Measurements from ENCODE around the gene SRPK3.

The SRPK3 gene

DNA sequence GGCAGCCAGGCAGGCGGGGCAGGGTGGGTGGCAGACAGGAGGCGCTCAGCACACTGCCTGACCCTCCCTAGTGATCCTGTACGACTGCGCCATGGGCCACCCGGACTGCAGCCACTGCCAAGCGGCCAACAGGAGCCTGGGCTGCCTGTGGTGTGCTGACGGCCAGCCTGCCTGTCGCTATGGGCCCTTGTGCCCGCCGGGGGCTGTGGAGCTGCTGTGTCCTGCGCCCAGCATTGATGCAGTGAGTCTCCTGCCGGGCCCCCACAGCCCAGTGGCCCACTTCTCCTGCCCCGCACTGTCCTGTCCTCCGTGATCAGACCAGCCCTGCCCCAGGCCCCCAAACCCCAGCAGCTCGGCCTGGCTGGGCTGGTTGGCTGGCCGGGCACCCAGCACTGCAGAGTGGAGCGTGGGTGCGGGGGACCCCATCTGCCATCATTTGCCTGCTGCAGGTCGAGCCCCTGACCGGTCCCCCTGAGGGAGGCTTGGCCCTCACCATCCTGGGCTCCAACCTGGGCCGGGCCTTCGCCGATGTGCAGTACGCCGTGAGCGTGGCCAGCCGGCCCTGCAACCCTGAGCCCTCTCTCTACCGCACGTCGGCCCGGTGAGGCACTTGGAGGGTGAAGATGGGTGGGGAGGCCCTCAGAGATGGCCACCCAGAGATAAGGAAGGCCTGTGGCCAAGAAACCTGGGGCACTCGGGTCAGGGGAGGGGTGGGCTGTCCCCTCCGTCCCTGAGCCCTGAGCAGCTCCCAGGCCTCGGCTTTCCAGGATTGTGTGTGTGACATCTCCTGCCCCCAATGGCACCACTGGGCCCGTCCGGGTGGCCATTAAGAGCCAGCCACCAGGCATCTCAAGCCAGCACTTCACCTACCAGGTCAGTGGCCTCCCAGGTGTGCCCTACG, 9.2 kb upstream of the SRPK3 start:
- no peak for DNase-seq

DNA sequence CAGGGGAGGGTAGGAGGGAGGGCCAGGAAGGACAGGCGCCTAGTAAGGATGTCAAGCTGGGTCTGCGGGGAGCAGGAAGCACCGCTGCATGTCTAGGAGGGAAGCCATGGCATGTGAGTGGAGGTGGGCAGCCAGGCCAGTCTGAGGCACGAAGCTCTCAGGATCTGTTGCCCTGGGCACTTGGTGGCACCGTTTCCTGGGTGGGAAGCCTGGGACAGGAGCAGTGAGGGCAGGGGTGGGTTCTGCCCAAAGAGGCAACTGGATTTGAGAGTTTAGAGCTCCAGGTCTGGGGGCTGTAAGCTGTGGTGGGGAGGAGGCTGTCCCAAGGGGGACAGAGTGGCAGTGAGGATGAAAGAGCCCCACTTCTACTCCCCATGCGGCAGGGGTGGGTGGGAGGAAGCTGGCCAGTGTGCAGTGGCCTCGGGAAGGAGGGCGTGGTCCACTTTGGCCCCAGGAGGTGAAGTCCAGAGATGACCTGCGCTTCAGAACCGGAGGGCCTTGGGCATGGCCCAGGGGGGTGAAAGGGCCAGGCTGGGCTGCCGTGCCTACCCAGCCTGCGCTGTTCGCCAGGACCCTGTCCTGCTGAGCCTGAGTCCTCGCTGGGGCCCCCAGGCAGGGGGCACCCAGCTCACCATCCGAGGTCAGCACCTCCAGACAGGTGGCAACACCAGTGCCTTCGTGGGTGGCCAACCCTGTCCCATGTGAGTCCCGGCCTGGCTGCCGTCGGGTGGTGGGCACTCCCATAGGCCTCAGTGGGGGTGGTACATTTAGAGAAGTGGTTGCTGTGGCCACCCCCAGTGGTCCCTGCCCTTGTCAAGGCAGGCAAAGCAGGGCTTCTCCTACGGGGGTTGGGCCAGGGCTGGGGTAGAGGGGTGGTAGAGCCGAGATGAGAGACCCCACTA, 8.3 kb upstream of the SRPK3 start:
- no peak for DNase-seq

GRCh38 chrX:153773218-153773611, 7.6 kb upstream of the SRPK3 start:
- DNase-seq = no peak

- no peak for DNase-seq
Observed at GRCh38 chrX:153773741-153774575, 6.9 kb upstream of the SRPK3 start.

DNA sequence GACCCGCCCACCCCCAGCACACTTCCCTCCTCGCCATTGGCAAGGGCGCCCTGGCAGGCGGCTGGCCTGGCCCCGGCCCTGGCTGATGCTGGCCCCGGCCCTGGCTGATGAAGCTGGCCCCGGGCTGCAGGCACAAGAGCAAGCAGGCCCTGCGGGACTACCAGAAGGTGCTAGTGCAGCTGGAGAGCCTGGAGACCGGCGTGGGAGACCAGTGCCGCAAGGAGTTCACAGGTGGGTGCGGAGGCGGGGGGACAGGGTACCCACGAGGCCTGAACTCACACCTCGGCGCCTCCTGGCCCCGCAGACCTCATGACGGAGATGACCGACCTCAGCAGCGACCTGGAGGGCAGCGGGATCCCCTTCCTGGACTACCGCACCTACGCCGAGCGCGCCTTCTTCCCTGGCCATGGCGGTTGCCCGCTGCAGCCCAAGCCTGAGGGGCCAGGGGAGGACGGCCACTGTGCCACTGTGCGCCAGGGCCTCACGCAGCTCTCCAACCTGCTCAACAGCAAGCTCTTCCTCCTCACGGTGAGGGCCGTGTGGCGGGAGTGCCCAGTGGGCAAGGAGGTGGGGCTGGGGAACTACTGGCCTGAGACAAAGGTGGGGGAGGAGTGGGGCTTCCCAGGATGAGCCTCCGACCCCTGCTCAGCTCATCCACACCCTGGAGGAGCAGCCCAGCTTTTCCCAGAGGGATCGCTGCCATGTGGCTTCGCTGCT, 6.1 kb upstream of the SRPK3 start:
- no peak for DNase-seq

DNA sequence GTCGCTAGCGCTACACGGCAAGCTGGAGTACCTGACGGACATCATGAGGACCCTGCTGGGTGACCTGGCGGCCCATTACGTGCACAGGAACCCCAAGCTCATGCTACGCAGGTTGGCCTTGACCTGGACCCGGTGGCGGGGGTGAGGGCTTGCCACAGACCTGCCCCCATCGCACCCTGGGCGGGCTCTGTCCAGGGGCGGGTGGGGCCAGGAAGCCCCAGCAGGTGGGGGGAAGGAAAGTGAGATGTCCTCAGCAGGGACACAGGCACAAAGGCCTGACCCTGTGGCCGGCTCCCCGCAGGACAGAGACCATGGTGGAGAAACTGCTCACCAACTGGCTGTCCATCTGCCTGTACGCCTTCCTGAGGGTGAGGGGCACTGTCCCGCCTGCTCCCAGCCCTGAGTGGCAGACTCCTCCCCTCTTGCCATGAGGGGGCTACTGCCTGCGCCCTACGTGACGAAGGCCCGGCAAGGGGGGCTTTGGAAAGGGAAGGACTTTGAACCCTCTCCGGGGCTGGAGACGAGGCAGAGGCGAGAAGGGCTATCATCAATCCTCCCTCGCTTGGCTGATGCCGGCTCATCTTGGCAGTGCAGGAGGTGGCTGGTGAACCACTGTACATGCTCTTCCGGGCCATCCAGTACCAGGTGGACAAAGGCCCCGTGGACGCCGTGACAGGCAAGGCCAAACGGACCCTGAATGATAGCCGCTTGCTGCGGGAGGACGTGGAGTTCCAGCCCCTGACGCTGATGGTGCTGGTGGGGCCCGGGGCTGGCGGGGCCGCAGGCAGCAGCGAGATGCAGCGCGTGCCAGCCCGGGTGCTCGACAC, 5.3 kb upstream of the SRPK3 start:
- no peak for DNase-seq

GRCh38 chrX:153776120-153776599, 4.7 kb upstream of the SRPK3 start:
- no peak for DNase-seq

GRCh38 chrX:153776611-153777045, 4.2 kb upstream of the SRPK3 start:
- DNase-seq = no peak

GRCh38 chrX:153777261-153778090, 3.4 kb upstream of the SRPK3 start:
- DNase-seq = no peak

- DNase-seq = no peak
Observed at GRCh38 chrX:153778181-153778580, 2.7 kb upstream of the SRPK3 start.

- no peak for DNase-seq
Observed at GRCh38 chrX:153778684-153779101, 2.1 kb upstream of the SRPK3 start.

- DNase-seq = no peak
Observed at GRCh38 chrX:153779891-153780677, 757 bp upstream of the SRPK3 start.

- no peak for DNase-seq
Observed at GRCh38 chrX:153781428-153782047, 697 bp downstream of the SRPK3 start.

DNA sequence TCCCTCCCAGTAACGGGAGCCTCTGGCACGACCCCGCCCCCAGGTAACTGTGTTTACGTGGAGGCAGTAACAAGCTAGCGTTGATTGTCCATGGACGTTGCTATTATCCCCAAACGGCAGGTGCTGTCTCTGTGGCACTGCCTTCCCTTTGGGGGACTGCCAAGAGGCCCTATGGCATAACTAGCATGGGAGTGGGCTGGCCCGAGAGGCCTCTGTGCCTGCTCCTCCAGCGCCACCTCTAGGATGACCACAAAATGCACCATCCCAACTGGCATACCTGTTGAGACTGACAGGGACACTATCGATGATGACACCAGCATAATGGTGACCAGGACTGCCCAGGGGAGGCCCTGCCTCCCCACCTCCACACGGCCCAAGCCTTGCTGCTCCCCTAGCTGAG, 1.5 kb downstream of the SRPK3 start:
- DNase-seq = no peak

- no peak for DNase-seq
Observed at GRCh38 chrX:153782871-153783270, 2.0 kb downstream of the SRPK3 start.

DNA sequence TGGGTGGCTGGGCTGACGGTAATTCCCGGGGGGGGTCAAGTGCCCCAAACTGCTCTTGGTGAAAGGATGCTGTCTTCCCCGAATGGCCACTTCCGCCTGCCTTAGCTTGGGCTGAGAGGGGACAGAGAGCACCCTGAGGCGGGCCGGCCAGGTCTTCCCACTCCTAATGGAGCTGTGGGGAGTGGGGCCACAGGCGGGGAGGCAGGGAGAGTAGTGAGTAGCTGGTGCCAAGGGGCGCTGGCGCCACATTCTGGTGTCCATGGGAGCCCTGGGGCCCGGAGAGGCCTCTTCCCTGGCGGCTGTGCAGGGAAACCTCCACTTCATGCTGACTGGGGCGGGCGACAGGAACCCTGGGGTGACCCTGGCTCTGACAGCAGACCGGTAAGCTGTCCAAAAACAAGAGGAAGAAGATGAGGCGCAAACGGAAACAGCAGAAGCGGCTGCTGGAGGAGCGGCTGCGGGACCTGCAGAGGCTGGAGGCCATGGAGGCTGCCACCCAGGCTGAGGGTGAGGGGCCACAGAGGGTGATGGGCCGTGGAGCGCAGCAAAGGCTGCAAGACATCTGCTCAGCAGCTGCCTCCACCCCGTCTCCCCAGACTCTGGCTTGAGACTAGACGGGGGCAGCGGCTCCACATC, 2.7 kb downstream of the SRPK3 start:
- DNase-seq = no peak

- DNase-seq = no peak
Observed at GRCh38 chrX:153784325-153784967, 3.6 kb downstream of the SRPK3 start.

GRCh38 chrX:153786669-153787068, 5.8 kb downstream of the SRPK3 start:
- no peak for DNase-seq

Data from NCI-H510A (cell line).